Glutamatergic neuron (in vitro differentiated cells): ENCODE measurements around the gene HSPG2. TPM values are rescaled to one million over a fixed set of nuclear protein-coding genes. Genes with fewer than 3 reads are reported as not detected.

Experiments used
- DNase-seq: peaks from one replicate; pipeline ENCODE4 v3.0.0; 2022
- H3K27ac Mint-ChIP-seq: one replicate; pipeline ENCODE4 v1.8.0; 2020; ENCODE audit warnings: mild to moderate bottlenecking, mixed read lengths, inconsistent platforms; ENCODE audit not compliant: unreplicated experiment
- H3K27me3 Mint-ChIP-seq: one replicate; pipeline ENCODE4 v1.8.0; 2020; ENCODE audit warnings: mild to moderate bottlenecking, moderate library complexity, mixed read lengths, inconsistent platforms; ENCODE audit not compliant: unreplicated experiment
- H3K36me3 Mint-ChIP-seq: one replicate; pipeline ENCODE4 v1.8.0; 2020; ENCODE audit warnings: mild to moderate bottlenecking, mixed read lengths, inconsistent platforms; ENCODE audit not compliant: unreplicated experiment
- H3K4me1 Mint-ChIP-seq: one replicate; pipeline ENCODE4 v1.8.0; 2020; ENCODE audit warnings: mild to moderate bottlenecking, low read depth, mixed read lengths, inconsistent platforms; ENCODE audit not compliant: unreplicated experiment
- H3K4me3 Mint-ChIP-seq: one replicate; pipeline ENCODE4 v1.8.0; 2020; ENCODE audit warnings: mild to moderate bottlenecking, mixed read lengths, inconsistent platforms; ENCODE audit not compliant: unreplicated experiment
- H3K9me3 Mint-ChIP-seq: one replicate; pipeline ENCODE4 v1.8.0; 2020; ENCODE audit warnings: mild to moderate bottlenecking, moderate library complexity, mixed read lengths, inconsistent platforms; ENCODE audit not compliant: unreplicated experiment
- total RNA-seq: library from RNA; stranded (reverse); fragmentation: NEBNext Ultra II Directional; extraction: Animal tissue kit (Norgen Biotek cat#: 25700); gene quantifications from one replicate; pipeline ENCODE4 v1.2.1, GENCODE V29; 2021; ENCODE audit not compliant: unreplicated experiment
- TF ChIP-seq, protein P1 (sequence below): fragments of 200-600 bp; sonication (generic); IDR thresholded peaks from one replicate; pipeline ENCODE4 v1.5.0; 2021; ENCODE audit not compliant: partially characterized antibody, unreplicated experiment

Gene HSPG2
- total RNA-seq, 1 donor from 2014 or later = 3.3 TPM

DNA sequence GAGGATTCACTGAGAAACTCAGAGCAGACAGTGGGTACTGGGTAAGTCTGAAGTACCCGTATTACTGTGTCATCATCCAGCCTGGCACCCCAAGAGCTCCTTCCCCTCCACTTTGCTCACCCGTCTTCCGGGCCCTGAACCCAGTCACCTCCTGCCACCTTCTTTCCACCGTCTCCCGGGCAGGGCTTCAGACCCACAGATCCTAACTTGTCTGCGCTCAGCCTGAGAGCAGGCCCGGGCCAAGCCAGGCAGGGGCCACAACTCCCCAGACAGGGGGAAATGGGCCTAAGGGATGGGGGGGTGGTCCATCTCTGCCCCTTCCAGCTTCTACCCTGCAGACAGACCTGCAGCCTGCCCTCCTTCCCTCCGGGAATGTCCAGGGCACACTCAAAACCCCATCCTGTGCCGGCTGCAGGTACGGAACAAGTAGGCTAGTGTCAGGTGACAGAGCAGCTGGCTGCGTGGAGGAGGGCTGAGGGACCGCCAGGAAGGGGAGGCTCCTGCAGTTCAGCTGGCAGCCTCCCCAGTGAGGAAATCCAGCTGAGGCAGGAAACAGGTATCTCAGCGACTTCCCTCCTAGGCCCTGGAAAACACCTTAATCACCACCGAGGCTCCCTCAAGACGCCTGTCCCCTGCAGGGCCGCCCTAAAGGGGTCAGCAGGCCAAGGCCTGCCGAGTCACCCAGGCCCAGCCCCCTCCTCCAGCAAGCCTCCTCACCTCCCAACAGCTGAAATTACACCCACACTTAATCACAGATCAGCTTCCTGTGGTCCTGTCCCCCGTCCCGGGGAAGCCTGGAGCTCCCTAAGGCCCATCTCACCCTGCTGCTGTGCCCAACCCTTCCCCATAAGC lies 3.5 kb downstream of the HSPG2 start:
- no peak overlapping the region for H3K4me3 Mint-ChIP-seq
- no peak for DNase-seq
- TF ChIP-seq, protein P1, sequence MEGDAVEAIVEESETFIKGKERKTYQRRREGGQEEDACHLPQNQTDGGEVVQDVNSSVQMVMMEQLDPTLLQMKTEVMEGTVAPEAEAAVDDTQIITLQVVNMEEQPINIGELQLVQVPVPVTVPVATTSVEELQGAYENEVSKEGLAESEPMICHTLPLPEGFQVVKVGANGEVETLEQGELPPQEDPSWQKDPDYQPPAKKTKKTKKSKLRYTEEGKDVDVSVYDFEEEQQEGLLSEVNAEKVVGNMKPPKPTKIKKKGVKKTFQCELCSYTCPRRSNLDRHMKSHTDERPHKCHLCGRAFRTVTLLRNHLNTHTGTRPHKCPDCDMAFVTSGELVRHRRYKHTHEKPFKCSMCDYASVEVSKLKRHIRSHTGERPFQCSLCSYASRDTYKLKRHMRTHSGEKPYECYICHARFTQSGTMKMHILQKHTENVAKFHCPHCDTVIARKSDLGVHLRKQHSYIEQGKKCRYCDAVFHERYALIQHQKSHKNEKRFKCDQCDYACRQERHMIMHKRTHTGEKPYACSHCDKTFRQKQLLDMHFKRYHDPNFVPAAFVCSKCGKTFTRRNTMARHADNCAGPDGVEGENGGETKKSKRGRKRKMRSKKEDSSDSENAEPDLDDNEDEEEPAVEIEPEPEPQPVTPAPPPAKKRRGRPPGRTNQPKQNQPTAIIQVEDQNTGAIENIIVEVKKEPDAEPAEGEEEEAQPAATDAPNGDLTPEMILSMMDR = no peak
- H3K27me3 Mint-ChIP-seq = peaks cover 8% of the 10 kb centered on the region
- peaks cover 7% of the 10 kb centered on the region for H3K4me1 Mint-ChIP-seq
- no peaks in the 10 kb centered on the region for H3K36me3 Mint-ChIP-seq
- H3K27ac Mint-ChIP-seq = no peak overlapping the region
- peaks cover 4% of the 10 kb centered on the region for H3K9me3 Mint-ChIP-seq

DNA sequence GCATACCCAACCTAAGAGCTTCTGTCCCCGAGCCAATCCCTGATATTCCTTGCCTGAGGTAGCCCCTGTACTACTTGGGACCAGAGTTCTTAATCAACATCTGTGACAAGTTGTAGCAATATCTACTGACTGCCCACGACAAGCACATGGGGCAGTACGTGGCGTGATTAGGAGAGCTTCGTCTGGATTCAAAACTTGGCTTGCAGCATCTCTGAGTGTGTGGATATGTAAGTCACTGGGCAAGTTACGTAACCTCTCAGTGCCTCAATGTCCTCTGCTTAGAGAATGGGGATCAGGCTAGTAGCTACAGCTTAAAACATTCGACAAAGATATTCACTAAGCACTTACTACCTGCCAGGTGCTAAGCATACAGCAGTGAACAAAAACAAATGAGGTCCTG lies 5.0 kb downstream of the HSPG2 start:
- DNase-seq = no peak
- peaks cover 5% of the 10 kb centered on the region for H3K27me3 Mint-ChIP-seq
- peaks cover 3% of the 10 kb centered on the region for H3K4me1 Mint-ChIP-seq
- no peak overlapping the region for H3K4me3 Mint-ChIP-seq
- no peaks in the 10 kb centered on the region for H3K9me3 Mint-ChIP-seq
- no peaks in the 10 kb centered on the region for H3K36me3 Mint-ChIP-seq
- no peak overlapping the region for H3K27ac Mint-ChIP-seq
- TF ChIP-seq, protein P1 = no peak

GRCh38 chr1:21931171-21932093 lies 5.7 kb downstream of the HSPG2 start:
- Mint-ChIP-seq H3K27ac (no peak overlapping the region), H3K4me3 (no peak overlapping the region), H3K36me3 (no peaks in the 10 kb centered on the region), H3K9me3 (no peaks in the 10 kb centered on the region), H3K27me3 (peaks cover 5% of the 10 kb centered on the region), H3K4me1 (peaks cover 3% of the 10 kb centered on the region)
- TF ChIP-seq, protein P1 = no peak
- no peak for DNase-seq

DNA sequence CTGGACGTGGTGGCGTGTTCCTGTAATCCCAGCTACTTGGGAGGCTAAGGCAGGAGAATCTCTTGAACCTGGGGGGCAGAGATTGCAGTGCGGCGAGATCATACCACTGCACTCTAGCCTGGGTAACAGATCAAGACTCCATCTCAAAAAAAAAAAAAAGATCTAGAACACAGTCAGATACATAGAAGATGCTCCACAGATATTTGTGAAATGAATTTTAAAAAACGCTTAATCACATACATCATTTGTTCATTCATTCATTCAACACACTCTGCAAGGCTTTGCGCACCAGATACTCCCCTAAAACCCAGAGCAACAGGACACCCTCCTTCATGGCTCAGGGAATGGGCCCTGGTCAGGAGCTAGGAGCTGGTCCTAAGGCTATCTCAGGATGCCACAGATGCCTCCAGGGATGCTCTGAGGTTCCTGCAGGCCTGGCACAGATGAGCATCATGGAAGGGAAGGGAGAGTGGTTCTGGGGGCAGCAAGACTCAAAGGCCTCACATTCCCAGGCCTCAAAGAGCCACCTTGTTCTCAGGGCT lies 6.4 kb downstream of the HSPG2 start:
- no peak overlapping the region for H3K4me3 Mint-ChIP-seq
- H3K9me3 Mint-ChIP-seq = no peaks in the 10 kb centered on the region
- no peak overlapping the region for H3K27ac Mint-ChIP-seq
- H3K4me1 Mint-ChIP-seq = peaks cover 3% of the 10 kb centered on the region
- no peak for DNase-seq
- peaks cover 5% of the 10 kb centered on the region for H3K27me3 Mint-ChIP-seq
- H3K36me3 Mint-ChIP-seq = no peaks in the 10 kb centered on the region
- TF ChIP-seq, protein P1 = no peak
